GM21717 (cell line): ENCODE data around the gene CSNK1E.

Source experiments
- ATAC-seq: cut with Tn5 transposase; IDR thresholded peaks from one replicate; pipeline ENCODE4 v1.9.1; 2021; ENCODE audit warnings: mild to moderate bottlenecking, moderate library complexity; ENCODE audit not compliant: unreplicated experiment

The CSNK1E gene

DNA sequence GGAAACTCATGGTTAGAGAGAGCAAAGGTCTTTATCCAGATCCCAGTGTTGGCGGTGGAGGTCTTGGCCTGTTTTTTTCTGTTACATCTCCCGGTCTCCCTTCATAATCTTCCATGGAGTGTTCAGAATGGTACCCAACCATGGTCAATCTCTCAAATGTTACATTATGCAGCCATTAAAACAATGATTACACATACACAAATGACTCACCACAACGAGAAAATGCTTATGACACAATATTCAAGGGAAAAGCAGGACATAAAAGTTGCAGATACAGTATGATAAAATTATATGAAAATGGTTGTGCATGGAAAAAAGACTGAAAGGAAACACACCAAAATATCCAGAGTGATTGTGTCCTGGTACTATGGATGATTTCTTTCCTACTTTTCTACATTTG is 17.8 kb upstream of the CSNK1E start:
- no peak for ATAC-seq

DNA sequence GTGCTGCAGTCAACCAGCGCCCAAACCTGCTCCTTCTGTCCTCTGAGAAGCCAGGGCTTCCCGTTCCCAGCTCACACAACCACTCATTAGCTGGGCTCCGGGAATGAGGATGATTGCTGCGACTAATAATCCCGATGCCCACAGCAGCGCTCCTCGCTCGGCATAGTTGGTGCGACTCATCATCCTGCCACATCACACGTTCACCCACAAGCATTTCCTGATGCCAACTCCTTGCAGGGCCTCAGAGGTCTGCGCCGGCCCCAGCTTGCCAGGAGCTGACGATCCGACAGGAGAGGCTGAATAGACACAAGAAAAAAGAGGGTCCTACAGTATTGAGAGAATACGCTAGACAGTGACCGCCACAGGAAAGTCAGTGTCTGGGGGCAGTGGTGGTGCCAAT is 10.6 kb upstream of the CSNK1E start:
- ATAC-seq = no peak

GRCh38 chr22:38327396-38327795 is 10.2 kb upstream of the CSNK1E start:
- ATAC-seq = no peak

- ATAC-seq = no peak
Measured at GRCh38 chr22:38325587-38325986, 8.4 kb upstream of the CSNK1E start.

DNA sequence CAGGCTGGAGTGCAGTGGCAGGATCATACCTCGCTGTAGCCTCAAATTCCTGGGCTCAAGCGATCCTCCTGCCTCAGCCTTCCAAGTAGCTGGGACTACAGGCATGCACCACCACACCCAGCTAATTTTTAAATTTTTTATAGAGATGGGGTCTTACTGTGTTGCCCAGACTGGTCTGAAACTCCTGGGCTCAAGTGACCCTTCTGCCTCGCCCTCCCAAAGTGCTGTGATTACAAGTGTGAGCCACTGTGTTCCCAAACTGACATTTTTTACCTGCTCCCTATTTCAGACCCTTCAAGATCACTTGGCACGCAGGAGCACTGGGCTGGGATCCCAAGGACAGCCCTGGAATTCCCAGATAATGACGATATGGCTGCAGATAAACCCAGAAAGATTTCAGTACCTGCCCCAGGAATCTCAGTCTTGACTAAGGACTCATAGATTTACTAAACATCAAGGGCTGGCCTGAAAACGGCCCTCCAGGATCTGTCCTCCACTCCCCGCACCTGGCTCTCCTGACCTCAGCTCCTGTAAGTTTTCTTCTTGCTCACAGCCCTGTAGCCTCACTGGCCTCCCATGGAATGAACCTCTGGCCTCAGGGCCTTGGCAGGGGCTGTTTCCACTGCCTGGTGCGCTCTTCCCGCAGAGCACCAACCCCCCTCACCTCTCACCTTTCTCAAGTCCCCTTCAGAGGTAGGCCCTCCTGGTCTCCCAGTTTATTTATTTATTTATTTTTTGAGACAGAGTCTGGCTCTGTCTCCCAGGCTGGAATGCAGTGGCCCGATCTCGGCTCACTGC is 3.6 kb upstream of the CSNK1E start:
- ATAC-seq = no peak

GRCh38 chr22:38318792-38319773 is 1.9 kb upstream of the CSNK1E start:
- no peak for ATAC-seq

DNA sequence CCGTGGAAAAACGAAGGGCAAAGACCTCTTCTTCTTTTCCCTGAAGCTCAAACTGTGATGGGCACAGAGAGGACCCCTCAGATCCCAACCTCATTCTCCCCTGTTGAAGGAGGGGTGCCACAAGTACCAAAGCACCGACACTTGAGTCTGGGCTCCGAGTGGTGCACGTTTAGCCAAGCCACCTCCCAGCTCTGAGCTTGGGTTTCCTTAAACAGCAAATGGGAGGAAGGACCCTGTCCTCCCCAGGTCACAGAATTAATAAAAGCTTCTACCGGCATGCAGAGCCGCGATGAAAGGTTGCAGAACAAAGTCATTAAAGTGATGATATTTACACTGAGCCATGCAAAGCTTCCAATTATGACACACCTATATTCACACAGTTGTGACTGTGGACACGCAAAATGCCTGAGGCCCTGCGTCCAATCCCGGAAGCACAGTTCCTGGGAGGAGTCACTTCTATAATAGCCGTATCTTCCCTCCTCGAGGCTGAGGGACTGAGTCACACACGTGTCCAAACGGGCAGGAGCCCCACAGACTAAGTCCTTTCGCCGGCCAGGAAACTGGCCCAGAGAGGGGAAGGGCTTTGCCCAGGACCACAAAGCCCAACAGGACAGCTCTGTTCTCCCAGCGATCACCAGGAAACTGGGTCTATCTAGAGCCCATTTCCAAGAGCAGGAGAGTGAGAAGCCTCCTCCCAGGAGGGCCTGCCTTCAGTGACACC is 922 bp upstream of the CSNK1E start:
- ATAC-seq = no peak

DNA sequence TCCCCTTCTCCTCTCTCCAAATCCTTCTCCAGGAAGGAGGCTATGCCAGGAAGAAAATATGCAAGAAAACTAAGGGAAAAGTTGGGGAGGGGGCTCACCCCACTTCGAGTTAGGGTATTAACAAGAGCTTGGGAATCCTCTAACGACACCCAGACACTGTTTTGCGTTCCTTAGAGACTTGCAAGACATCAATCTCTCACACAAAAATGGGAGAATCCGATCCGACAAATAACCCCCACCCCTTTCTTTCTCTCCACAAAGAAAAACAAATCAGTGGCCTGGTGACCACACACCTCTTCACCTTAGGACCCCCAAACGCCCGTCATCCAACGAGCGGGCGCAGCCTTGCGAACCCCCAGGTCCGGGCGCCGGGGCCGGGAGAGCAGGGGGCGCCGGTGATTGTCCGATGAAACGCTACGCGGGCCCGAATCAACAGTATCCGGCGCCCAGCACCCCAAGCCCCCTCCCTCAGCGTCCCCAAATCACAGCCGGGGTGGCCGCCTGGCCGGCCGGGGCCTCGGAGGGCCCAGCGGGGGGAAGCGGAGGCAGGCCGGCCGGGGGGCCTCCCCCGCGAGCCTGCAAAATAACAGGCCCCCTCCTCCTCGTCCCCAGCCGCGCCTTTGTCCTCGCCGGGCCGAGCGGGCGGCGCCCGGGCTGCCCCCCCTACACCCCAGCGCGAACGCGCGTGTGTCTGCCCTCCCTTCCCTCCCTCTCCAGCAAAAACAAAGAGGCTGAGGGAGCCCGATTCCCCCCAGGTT is 690 bp downstream of the CSNK1E start:
- ATAC-seq = no peak

DNA sequence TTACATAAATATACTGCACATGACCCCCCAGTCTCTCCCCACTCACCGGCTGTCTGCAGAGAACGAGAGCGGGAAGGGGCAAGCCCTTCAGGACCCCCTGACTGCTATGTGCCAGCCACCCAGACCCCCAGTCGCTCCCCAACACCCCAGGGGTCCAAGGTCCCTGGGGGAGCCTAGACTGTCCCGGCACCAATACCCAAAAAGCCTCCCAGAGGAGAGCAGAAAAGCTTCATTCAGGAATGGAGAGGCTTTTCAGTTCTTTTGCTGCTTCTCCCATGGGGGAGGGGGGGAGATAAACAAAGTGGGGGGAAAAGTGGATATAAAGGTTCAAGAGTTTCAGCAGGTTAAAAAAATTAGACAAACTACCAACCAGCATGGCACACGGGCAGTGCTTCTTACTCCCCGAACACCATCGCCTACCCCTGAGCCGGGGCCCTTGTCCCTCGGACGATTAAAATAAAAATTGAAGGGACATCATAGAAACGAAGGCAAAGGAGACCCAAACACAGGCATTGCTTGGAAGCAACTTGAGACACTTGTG is 1.3 kb downstream of the CSNK1E start:
- no peak for ATAC-seq

DNA sequence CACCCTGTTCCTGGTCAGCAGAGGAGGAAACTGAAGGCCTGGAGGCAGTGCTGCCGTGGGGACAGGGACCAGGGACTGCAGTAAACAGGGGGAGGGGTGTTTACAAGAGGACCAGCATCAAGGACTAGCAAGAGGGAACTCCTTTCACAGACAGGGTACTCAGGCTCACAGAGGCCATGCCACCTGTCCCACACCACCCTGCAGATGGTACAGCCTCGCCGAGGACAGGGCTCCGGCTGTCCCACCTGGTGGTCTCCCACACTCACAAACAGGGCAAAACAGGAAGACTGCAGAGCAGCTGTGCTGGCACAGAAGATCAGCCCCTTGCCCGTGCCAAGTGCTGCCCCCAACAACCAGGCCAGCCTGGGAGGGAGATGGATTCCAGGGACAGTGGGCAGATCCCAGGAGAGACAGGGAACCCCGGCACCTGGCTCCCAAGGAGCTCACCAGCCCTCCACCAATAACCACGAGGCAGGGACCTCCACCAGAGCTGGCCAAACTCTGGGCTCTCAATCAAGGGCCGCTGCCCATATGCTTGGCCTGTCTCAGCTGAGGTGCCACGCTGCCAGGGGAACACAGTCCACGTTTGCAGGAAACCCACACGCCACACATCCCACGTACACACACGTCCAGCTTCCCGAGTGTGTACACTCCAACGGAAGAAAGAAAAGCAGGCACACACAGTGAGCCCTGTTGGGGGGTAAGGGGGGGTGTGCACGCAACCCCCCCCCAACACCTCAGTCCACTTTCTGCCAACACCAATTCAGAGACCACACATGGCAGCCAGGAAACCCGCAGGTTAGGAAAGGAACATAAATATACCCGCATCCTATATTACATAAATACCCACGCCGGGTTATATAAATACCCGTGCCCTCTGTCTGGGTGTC is 2.1 kb downstream of the CSNK1E start:
- no peak for ATAC-seq

GRCh38 chr22:38314051-38314932 is 2.9 kb downstream of the CSNK1E start:
- no peak for ATAC-seq

- no peak for ATAC-seq
Measured at GRCh38 chr22:38313384-38313955, 3.8 kb downstream of the CSNK1E start.

DNA sequence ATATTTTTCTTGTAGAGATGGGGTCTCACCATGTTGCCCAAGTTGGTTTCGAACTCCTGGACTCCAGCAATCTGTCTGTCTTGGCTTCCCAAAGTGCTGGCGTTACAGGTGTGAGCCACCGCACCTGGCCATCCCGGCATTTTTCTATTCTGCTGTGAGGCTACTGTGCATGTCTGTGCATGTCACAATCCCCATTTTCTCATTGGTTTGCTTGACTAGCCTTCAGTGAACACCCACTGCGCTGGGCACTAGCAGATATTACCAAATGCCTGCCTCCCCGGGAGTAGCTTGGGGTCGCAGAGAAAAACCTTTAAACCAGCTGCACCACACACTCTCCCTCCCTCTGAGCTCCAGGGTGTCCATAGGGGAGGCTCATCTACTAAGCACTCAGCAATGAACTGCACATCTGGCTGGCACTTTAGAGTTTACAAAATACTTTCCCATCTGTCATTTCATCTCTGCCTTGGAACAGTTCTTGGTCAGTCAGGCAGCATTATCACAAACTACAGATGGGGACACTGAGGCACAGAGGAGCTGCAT is 4.9 kb downstream of the CSNK1E start:
- no peak for ATAC-seq

DNA sequence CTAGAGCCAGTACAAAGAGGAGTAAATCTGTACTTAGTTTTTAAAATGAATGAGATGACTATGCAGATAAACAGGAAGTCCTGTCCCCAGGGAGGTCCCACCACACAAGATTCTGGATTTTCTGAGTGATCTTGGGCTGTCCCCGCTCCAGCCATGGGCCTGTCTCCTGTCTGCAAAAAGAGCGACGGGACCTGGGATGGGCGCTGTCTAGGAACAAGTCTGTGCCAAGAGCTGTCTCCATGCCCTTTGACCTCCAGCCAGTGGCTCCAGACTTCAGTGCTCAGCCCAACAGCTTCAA is 6.0 kb downstream of the CSNK1E start:
- ATAC-seq = no peak

DNA sequence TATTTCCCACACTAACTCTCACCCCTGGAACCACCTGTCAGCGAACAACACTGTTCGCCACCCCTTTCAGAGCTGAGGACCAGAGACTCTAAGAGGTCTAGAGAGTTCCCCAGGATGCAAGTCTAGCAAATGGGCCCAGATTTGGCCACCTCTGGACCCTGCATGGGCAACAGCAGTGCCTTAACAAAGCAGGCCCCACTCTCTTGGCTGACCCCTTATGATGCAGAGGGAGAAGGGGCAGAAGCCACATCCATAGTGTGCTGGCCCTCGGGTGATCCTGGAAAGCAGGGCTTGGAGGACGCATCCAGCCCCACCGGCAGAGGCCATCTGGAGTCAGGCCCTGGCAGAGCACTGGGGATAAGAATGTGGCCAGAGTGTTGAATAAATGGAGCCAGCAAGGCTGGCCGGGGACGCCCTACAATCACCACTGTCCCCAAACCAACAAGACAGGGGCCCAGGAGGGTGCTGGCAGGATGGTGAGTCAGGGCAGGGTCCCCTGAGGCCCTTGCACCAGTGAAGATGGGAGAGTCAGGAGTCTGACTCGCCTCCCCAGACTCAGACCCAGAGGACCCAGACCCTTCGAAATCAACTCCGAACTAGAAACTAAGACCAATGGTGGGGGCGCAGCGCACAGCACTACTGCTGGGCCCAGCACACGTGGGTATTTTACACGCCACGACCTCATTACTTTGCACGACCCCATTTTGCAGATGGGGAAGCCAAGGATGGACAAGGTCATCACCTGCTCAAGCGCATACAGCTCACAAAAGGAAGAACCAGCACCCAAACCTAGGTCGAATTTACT is 6.5 kb downstream of the CSNK1E start:
- no peak for ATAC-seq

DNA sequence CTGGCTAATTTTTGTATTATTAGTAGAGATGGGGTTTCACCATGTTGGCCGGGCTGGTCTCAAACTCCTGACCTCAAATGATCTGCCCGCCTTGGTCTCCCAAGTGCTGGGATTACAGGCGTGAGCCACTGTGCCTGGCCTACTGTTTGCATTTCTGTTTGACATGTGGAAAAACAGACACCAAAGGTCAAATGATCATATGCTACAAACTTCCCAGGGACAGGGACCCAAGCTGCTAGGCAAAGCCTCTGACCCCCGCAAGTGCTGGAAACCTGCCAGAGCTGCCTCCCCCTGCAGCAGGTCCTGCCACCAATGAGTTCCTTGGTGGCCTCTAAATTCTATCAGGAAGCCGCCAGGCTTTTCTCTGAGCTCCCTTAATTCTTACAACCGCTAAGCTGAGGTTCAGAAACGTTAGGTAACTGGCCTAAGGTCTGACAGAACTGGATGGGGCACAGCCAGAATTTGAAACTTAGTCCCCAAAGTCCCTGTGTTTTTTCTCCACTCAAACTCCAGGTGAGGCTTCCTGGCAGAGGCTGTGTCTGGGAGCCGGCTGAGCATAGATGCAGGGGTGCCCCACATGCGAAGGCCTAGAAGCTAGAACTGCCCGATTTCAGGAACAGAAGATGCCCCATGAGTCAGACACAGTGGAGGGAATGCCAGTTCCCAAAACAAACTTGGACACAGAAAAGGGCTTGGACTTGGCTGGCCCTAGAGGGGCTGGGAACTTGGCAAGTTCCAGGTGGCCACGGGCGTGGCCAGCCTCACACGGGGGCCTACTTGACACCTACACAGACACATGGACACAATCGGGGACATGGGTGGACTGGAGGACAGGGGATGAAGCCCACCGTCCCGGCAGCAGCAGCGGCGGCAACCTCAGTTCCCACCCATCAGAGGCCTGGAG is 7.4 kb downstream of the CSNK1E start:
- no peak for ATAC-seq
